Gastroesophageal sphincter (tissue), 3 donors: Measurements from ENCODE around the gene DCLK1.

Experiments used
- CTCF ChIP-seq, 4 experiments: fragments of 200-600 bp in 2 of 4; fragments of 450-650 bp in 2 of 4; sonication (generic) in 1 of 4; IDR thresholded peaks; one replicate each; pipeline ENCODE4 v1.5.1; 2017 to 2019; ENCODE audit warnings: antibody characterized with exemption in 4 of 4, mild to moderate bottlenecking in 2 of 4, moderate library complexity in 2 of 4
- EP300 ChIP-seq: sonication (generic); formaldehyde crosslinking; IDR thresholded peaks from one replicate; pipeline ENCODE4 v1.6.1; 2017; ENCODE audit warnings: antibody characterized with exemption, mild to moderate bottlenecking
- POLR2A ChIP-seq, 2 donors: fragments of 450-650 bp; IDR thresholded peaks; one replicate each; pipeline ENCODE4 v1.6.1; 2017; ENCODE audit warnings: antibody characterized with exemption in 2 of 2, mild to moderate bottlenecking in 2 of 2, moderate library complexity in 1 of 2
- POLR2AphosphoS5 ChIP-seq: sonication (generic); formaldehyde crosslinking; IDR thresholded peaks from one replicate; pipeline ENCODE4 v1.6.1; 2017; ENCODE audit warnings: antibody characterized with exemption

GRCh38 chr13:36166046-36166445 lies 34.9 kb upstream of the DCLK1 start:
- TF ChIP-seq CTCF (IDR thresholded peaks at IDR 0.05), result no peak
- TF ChIP-seq POLR2A (IDR thresholded peaks at IDR 0.05), result no peak
- TF ChIP-seq POLR2AphosphoS5, result no peak
- TF ChIP-seq EP300, result no peak
